GM13977 (cell line): ENCODE measurements around the gene CENPB.

Experiments
- DNase-seq: peaks from one replicate; pipeline ENCODE4 v3.0.0; 2012; ENCODE audit warnings: low spot score
- CTCF ChIP-seq: IDR thresholded peaks from 2 replicates; pipeline ENCODE4 v1.5.1; 2012; ENCODE audit warnings: mild to moderate bottlenecking, control low read depth; ENCODE audit not compliant: insufficient read depth; ENCODE audit errors: extremely low read depth, missing control alignments
- in situ Hi-C: fragments of 300-500 bp; cut with MboI; formaldehyde crosslinking; loops from one replicate; pipeline ENCODE4 v1.12.0; 2022; ENCODE audit warnings: low sequenced_read_pairs, low pct_unique_long_range_greater_than_20kb, mixed read lengths, inconsistent platforms; ENCODE audit not compliant: unreplicated experiment

CENPB gene

GRCh38 chr20:3767427-3768341, 18.9 kb downstream of the CENPB start, which contains the start of gene ADISSP:
ADISSP (minus strand) TSS chr20:3767753; CDS start chr20:3760100, 7,653 bp downstream.
- TF ChIP-seq CTCF, result peak; percentile 22
- peak; percentile 99 for DNase-seq
- in situ Hi-C loops, result no loop called here

- in situ Hi-C loops, result no loop called here
- DNase-seq, result no peak
- TF ChIP-seq CTCF, result no peak
Observed at GRCh38 chr20:3767110-3767426, 19.5 kb downstream of the CENPB start.

- no peak for DNase-seq
- in situ Hi-C loops, result no loop called here
- no peak for TF ChIP-seq CTCF
Observed at GRCh38 chr20:3766422-3767109, 20.0 kb downstream of the CENPB start.

GRCh38 chr20:3765171-3765882, 21.2 kb downstream of the CENPB start:
- TF ChIP-seq CTCF, result no peak
- no peak for DNase-seq
- in situ Hi-C loops, result no loop called here

- in situ Hi-C loops, result no loop called here
- no peak for DNase-seq
- TF ChIP-seq CTCF, result no peak
Observed at GRCh38 chr20:3764659-3765058, 21.9 kb downstream of the CENPB start.
